AG08395 (cell line): ENCODE measurements around the gene ERP29.
"Not testable (repeated sequence)": the region's sequence is repeated elsewhere in the genome, so short reads cannot be mapped to it uniquely, and the experiment has no call there.

Source experiments
- DNase-seq: peaks from one replicate; pipeline ENCODE4 v3.0.0; 2012; ENCODE audit warnings: mixed read lengths, low spot score

ERP29 gene

DNA sequence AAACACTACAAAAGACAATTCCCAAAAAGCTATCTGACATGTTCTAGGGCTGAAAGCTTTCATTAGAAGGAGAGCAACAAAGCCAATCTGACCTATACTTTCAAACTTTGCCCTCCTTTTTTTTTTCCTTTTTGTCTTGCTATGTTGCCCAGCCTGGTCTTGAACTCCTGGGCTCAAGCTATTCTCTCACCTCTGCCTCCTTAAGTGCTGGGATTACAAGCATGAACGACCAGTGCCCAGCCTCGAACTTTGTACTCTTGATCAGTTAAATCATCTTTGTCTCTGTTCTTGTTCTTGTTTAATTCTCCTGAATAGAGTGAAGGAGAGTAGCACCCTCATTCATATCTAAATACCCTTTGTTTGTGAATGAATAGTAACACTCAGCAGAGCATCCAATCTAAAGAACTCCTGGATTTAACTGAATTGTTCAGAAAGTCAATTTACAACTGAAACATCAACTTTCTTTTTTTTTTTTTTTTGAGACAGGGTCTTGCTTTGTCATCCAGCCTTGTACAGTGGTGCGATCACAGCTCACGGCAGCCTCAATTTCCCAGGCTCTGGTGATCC, 22.1 kb downstream of the ERP29 start:
- DNase-seq: no peak

DNA sequence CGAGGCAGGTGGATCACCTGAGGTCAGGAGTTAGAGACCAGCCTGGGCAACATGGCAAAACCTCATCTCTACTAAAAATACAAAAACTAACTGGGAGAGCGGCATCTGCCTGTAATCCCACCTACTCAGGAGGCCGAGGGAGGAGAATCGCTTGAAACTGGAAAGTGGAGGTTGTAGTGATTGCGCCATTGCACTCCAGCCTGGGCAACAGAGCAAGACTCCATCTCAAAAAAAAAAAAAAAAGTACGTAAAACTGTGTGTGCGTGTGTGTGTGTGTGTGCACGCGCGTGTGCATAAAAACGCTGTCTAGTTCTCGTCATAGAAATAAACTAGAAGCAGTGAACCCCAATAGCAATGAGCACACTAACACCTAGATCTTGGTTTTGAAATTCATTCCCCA, 23.4 kb downstream of the ERP29 start:
- not testable (repeated sequence) for DNase-seq

DNA sequence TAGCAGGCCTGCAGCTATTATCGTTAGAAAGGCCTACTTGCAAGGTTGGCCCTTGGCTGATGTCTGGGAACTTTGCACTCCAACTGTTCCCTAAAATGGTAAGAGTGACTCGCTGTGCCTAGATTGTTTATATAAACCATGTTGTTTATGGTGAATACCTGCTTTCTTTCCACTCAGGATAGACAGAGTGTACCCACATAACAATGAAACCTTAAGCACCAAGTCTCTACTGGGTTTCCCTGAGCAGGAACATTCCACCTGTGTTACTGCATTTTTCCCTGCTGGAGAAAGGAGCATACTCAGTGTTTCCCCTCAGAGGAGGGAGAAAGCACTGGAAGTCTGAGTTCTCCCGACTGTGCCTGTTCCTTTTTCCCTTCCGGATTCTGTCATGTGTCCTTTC, 32.8 kb downstream of the ERP29 start:
- no peak for DNase-seq

DNA sequence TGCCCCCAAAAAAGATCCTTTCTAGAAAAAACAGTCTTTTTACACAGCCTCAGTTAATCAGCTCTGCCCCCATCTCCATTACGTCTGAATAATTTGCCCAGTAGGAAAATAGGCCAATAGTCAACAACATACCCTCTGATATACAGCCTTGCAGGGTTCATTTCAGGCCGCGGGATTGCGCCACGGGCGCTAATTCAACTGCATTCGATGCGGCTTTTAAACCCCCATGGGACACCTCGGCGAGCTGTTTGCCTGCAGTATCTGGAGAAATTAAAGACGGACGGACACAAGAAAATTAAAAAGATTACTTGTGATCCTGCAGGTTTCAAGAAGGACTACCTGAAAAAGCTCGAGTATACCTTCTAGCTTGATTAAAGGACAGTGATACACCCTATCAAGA, 36.1 kb downstream of the ERP29 start:
- DNase-seq: no peak

DNA sequence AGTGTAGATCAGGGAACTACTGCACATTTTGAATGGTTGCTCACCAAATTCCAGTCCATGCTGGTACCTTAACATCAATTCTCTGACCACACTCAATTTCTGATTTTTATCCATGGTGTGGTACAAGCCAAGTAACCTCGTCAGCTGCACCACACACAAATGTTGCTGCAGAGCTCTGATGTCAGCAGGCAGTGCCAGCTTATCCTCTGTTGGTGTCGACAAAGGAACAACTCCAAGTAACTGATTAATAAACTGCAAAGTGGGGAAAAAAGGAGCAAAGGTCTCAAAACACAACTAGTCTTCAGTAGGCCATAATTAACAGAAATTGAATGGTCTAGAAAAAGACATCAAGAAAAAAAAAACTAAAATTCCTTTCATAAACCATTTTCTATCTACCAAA, 47.9 kb downstream of the ERP29 start:
- no peak for DNase-seq

DNA sequence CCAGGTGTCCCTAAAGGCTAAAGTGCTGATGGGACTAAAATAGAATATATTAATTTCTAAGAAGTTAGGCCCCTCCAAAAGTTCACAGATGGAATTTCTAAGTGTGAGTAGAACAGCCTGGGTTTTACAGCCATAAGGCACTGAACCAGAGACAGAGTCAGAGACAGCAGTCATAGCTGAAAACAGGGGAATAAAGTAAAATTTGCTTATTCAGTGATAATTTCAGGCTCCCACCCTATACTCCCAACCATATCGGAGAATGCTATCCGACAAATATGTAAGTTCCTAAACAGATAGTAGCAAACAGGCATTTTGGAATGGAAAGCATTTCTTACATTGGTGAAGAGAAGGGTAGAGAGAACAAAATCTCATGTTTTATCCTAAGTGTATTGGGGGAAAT, 50.0 kb downstream of the ERP29 start:
- no peak for DNase-seq

DNA sequence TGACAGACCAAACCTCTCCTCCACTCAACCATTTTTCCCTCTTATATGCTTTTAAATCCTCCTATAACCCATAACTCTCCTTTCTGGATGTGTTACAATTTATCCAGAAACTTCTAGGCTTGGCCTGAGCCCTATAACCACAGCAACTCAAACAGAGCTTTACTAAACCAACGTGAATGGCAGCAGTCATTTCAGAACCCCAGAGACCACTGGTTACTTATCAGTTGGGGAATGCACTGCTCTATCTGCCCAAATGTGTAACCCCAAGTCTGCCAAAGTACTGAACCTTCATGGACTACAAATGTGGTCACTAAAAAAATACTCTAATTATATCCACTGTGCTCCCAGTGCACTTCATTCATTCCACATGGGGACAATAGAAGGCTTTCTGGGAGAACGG, 53.3 kb downstream of the ERP29 start:
- DNase-seq: no peak
